ENCODE data around the gene RBM15B. TPM values are rescaled to one million over a fixed set of nuclear protein-coding genes. Genes with fewer than 3 reads are reported as not detected.

The RBM15B gene
- total RNA-seq, 2 donors from 2014 or later, result 20.2 to 22.7 TPM

- intact Hi-C loops (cut with DNase I), result no loop called here
These were observed 17.7 kb downstream of the RBM15B start for GRCh38 chr3:51408813-51409212.

GRCh38 chr3:51422211-51422610 lies 31.1 kb downstream of the RBM15B start:
- no peak for DNase-seq (ENCODE audit: low spot score)
- intact Hi-C loops (cut with DNase I), result no loop called here

More at GRCh38 chr3:51408813-51409212, 17.7 kb downstream of the RBM15B start:
- no peak for DNase-seq (ENCODE audit: low spot score)

- no peak for DNase-seq (ENCODE audit: low spot score)
- intact Hi-C loops (cut with DNase I), result no loop called here
These were observed 35.8 kb downstream of the RBM15B start for GRCh38 chr3:51426921-51427320.

GRCh38 chr3:51429138-51429537 lies 38.1 kb downstream of the RBM15B start:
- intact Hi-C loops (cut with DNase I), result no loop called here
- no peak for DNase-seq (ENCODE audit: low spot score)

GRCh38 chr3:51434110-51434509 lies 43.0 kb downstream of the RBM15B start:
- no peak for DNase-seq (ENCODE audit: low spot score)
- intact Hi-C loops (cut with DNase I), result no loop called here

- no peak for DNase-seq (ENCODE audit: low spot score)
These were observed 43.8 kb downstream of the RBM15B start for GRCh38 chr3:51434746-51435327.

GRCh38 chr3:51436998-51437639 lies 46.0 kb downstream of the RBM15B start:
- no peak for DNase-seq (ENCODE audit: low spot score)
- intact Hi-C loops (cut with DNase I), result no loop called here

More at GRCh38 chr3:51434746-51435327, 43.8 kb downstream of the RBM15B start:
- intact Hi-C loops (cut with DNase I), result no loop called here

GRCh38 chr3:51441282-51442030 lies 50.4 kb downstream of the RBM15B start:
- no peak for DNase-seq (ENCODE audit: low spot score)
- intact Hi-C loops (cut with DNase I), result no loop called here

- intact Hi-C loops (cut with DNase I), result no loop called here
- no peak for DNase-seq (ENCODE audit: low spot score)
These were observed 54.6 kb downstream of the RBM15B start for GRCh38 chr3:51445544-51446280.

Other genes with a start within 250 kb of the RBM15B start
- 10 to 100 TPM; 72.6 to 79.2 TPM for gene MANF, start 6.0 kb upstream of the RBM15B start, total RNA-seq
- 10 to 100 TPM; 13.7 to 19.3 TPM for gene DCAF1, start 108.7 kb downstream of the RBM15B start, total RNA-seq
- 10 to 100 TPM; 20.0 to 21.2 TPM for gene RAD54L2, start 147.4 kb downstream of the RBM15B start, total RNA-seq